Neural cell (in vitro differentiated cells): ENCODE data around the gene CIC.

Source experiments
- CTCF ChIP-seq: fragments of 450-650 bp; IDR thresholded peaks from 2 replicates; pipeline ENCODE4 v1.5.1; 2014; ENCODE audit warnings: antibody characterized with exemption, mild to moderate bottlenecking, moderate library complexity; ENCODE audit not compliant: poor library complexity, severe bottlenecking
- EP300 ChIP-seq: fragments of 450-650 bp; conservative IDR thresholded peaks from 2 replicates; pipeline ENCODE4 v1.6.1; 2014; ENCODE audit warnings: antibody characterized with exemption, mild to moderate bottlenecking, moderate library complexity; ENCODE audit not compliant: poor library complexity, severe bottlenecking
- EZH2 ChIP-seq: fragments of 200-600, 300-800 bp; shearing (Covaris generic), sonication (generic); IDR thresholded peaks from 2 replicates; pipeline ENCODE4 v1.6.1; 2014; ENCODE audit warnings: antibody characterized with exemption, low read length, borderline replicate concordance, mild to moderate bottlenecking; ENCODE audit not compliant: insufficient read depth, poor library complexity, severe bottlenecking
- POLR2AphosphoS5 ChIP-seq: IDR thresholded peaks from 2 replicates; pipeline ENCODE4 v1.6.1; 2012
- RAD21 ChIP-seq: fragments of 450-650 bp; conservative IDR thresholded peaks from 2 replicates; pipeline ENCODE4 v1.6.1; 2014; ENCODE audit warnings: antibody characterized with exemption, mild to moderate bottlenecking, moderate library complexity
- SMC3 ChIP-seq: fragments of 450-650 bp; conservative IDR thresholded peaks from 2 replicates; pipeline ENCODE4 v1.6.1; 2014; ENCODE audit warnings: antibody characterized with exemption, mild to moderate bottlenecking, moderate library complexity; ENCODE audit not compliant: poor library complexity
- TAF1 ChIP-seq: IDR thresholded peaks from 2 replicates; pipeline ENCODE4 v1.6.1; 2012; ENCODE audit warnings: low read depth
- TF ChIP-seq, protein P1 (sequence below): IDR thresholded peaks from 2 replicates; pipeline ENCODE4 v1.6.1; 2012; ENCODE audit warnings: borderline replicate concordance

- TF ChIP-seq EZH2, result no peak
- TF ChIP-seq RAD21, result no peak
- no peak for TF ChIP-seq CTCF
- TF ChIP-seq POLR2AphosphoS5, result no peak
- no peak for TF ChIP-seq TAF1
- TF ChIP-seq, protein P1, sequence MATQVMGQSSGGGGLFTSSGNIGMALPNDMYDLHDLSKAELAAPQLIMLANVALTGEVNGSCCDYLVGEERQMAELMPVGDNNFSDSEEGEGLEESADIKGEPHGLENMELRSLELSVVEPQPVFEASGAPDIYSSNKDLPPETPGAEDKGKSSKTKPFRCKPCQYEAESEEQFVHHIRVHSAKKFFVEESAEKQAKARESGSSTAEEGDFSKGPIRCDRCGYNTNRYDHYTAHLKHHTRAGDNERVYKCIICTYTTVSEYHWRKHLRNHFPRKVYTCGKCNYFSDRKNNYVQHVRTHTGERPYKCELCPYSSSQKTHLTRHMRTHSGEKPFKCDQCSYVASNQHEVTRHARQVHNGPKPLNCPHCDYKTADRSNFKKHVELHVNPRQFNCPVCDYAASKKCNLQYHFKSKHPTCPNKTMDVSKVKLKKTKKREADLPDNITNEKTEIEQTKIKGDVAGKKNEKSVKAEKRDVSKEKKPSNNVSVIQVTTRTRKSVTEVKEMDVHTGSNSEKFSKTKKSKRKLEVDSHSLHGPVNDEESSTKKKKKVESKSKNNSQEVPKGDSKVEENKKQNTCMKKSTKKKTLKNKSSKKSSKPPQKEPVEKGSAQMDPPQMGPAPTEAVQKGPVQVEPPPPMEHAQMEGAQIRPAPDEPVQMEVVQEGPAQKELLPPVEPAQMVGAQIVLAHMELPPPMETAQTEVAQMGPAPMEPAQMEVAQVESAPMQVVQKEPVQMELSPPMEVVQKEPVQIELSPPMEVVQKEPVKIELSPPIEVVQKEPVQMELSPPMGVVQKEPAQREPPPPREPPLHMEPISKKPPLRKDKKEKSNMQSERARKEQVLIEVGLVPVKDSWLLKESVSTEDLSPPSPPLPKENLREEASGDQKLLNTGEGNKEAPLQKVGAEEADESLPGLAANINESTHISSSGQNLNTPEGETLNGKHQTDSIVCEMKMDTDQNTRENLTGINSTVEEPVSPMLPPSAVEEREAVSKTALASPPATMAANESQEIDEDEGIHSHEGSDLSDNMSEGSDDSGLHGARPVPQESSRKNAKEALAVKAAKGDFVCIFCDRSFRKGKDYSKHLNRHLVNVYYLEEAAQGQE, result no peak
- no peak for TF ChIP-seq EP300
- no peak for TF ChIP-seq SMC3
Observed at GRCh38 chr19:42332059-42332458, 63.0 kb downstream of the CIC start.
